Mucosa of rectum (tissue), 2 donors: ENCODE results near the gene COL5A3.

Experiments
- H3K27ac ChIP-seq, 2 donors: one replicate each; pipeline ENCODE4 v1.7.0; 2013; ENCODE audit warnings: inconsistent platforms in 2 of 2, low read depth in 2 of 2, low read length in 2 of 2
- H3K27me3 ChIP-seq, 2 donors: one replicate each; pipeline ENCODE4 v1.7.0; 2013; ENCODE audit warnings: low read length in 2 of 2; ENCODE audit not compliant: control insufficient read depth in 2 of 2, insufficient read depth in 2 of 2
- H3K36me3 ChIP-seq, 2 donors: one replicate each; pipeline ENCODE4 v1.7.0; 2013; ENCODE audit warnings: low read length in 2 of 2; ENCODE audit not compliant: control insufficient read depth in 2 of 2, insufficient read depth in 2 of 2
- H3K4me1 ChIP-seq, 2 donors: one replicate each; pipeline ENCODE4 v1.7.0; 2013; ENCODE audit warnings: low read length in 2 of 2, mild to moderate bottlenecking in 1 of 2; ENCODE audit not compliant: control insufficient read depth in 2 of 2, insufficient read depth in 2 of 2
- H3K4me3 ChIP-seq, 2 donors: one replicate each; pipeline ENCODE4 v1.7.0; 2013; ENCODE audit warnings: low read length in 2 of 2
- H3K9ac ChIP-seq, 2 donors: one replicate each; pipeline ENCODE4 v1.7.0; 2013; ENCODE audit warnings: low read length in 2 of 2, low read depth in 1 of 2, mild to moderate bottlenecking in 1 of 2
- H3K9me3 ChIP-seq, 2 donors: one replicate each; pipeline ENCODE4 v1.7.0; 2013; ENCODE audit warnings: low read length in 2 of 2; ENCODE audit not compliant: control insufficient read depth in 2 of 2
- donor health status: healthy.
- donor health status: Normal muscosa, but diverticular disease.

Gene COL5A3

GRCh38 chr19:9911524-9912185 is 98.6 kb downstream of the COL5A3 start:
- Histone ChIP-seq H3K4me1 (peaks cover 4 to 5% of the 10 kb centered on the region in 2 donors), H3K9me3 (no peaks in the 10 kb centered on the region), H3K4me3 (no peak overlapping the region), H3K36me3 (no peaks in the 10 kb centered on the region), H3K9ac (no peak overlapping the region), H3K27me3 (peaks cover 10 to 12% of the 10 kb centered on the region in 2 donors), H3K27ac (no peak overlapping the region)

- H3K4me1 ChIP-seq, result peaks cover 4 to 5% of the 10 kb centered on the region in 2 donors
- H3K9me3 ChIP-seq, result no peaks in the 10 kb centered on the region
- H3K4me3 ChIP-seq, result no peak overlapping the region
- no peaks in the 10 kb centered on the region for H3K36me3 ChIP-seq
- H3K27ac ChIP-seq, result no peak overlapping the region
- H3K27me3 ChIP-seq, result peaks cover 8 to 12% of the 10 kb centered on the region in 2 donors
- H3K9ac ChIP-seq, result no peak overlapping the region
Measured at GRCh38 chr19:9910625-9911024, 99.7 kb downstream of the COL5A3 start.
